ENCODE data around the gene COX6B2. TPM values are rescaled to one million over a fixed set of nuclear protein-coding genes. Genes with fewer than 3 reads are reported as not detected.

The COX6B2 gene
- total and polyA plus RNA-seq, 12 donors = 0.17 to 0.18 TPM; not detected in 10

DNA sequence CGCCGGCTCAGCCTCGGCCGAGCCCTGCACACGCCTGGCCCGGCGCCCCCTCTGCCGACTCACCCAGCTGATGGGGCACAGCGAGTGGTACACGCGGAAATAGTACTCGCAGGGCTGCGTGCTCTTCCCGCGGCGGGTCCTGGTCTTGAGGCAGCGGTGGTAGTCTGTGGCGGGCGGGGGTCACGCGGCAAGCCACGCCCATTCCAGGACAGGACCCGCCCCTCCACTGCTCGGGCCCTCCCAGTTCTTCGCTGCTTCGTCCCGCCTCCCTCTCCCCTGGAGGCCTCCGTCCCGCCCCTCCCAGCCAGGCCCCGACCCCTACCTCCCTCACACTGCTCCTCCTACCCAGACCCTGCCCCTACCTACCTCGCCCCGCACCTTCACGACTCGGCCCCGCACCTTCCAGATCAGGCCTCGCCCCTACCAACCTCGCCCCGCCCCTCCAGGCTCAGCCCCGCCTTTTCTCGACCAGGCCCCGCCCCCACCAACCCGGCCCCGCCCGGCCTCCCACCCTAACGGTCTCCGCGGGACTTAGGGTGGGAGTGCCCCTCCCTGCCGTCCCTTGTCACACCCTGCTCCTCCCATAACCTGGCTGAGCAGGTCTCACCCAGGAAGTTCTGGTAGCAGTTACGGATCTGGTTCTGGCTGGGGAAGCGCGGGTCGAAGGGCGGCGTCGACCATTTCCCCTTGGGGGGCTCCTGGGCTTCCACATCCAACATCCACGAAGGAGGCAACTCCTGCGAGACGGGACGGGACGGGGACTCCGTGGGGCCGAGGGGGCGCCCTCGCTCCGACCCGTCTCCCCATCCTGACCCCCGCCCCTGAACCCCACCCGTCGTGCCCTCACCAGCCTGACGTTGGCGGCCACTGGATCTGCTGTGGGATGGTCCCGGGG lies 469 bp downstream of the COX6B2 start:
- peak in 5 of 7 donors; percentile 55 to 78 (median 69) for DNase-seq

DNA sequence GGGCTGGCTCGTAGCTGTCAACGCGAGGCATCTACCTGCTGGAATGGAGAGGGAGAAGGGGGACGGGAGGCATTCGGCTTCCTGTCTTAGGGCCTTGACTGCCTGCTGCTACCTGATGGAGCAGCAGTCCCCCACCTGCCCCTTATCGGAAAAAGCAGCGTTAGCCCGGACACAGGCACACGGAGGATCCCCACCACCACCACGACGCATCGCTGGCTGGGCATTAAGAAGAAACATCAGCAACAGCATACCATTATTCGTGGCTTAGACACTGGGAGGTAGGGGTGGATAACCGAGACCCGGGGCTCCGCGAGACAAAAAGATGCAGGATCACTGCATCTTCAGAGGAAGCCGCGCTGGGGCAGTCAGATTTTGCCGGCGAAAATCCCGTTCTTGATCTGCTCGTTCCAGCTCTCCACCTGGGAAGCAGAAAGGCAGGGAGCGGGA lies 1.1 kb downstream of the COX6B2 start:
- Histone ChIP-seq H3K9me3 (replicated peaks in 1 of 3) (no peaks in the 10 kb centered on the region), H3K27me3 (peaks cover 18% of the 10 kb centered on the region), H3K36me3 (replicated peaks in 1 of 2) (no peaks in the 10 kb centered on the region), H3K4me3 (peak overlapping the region in 2 of 4 donors; percentile 16 to 43), H3K4me1 (replicated peaks in 1 of 2) (peaks cover 12 to 15% of the 10 kb centered on the region in 2 donors), H3K27ac (no peak overlapping the region)
- no peak for DNase-seq
- WGBS, 4 donors = 3 to 6% (median 4%) methylated on average over 21 to 24 of the region's 24 CpGs
- intact Hi-C loops (cut with DNase I) = no loop called here
- TF ChIP-seq POLR2A (IDR thresholded peaks at IDR 0.05) = no peak
- TF ChIP-seq, protein P1, sequence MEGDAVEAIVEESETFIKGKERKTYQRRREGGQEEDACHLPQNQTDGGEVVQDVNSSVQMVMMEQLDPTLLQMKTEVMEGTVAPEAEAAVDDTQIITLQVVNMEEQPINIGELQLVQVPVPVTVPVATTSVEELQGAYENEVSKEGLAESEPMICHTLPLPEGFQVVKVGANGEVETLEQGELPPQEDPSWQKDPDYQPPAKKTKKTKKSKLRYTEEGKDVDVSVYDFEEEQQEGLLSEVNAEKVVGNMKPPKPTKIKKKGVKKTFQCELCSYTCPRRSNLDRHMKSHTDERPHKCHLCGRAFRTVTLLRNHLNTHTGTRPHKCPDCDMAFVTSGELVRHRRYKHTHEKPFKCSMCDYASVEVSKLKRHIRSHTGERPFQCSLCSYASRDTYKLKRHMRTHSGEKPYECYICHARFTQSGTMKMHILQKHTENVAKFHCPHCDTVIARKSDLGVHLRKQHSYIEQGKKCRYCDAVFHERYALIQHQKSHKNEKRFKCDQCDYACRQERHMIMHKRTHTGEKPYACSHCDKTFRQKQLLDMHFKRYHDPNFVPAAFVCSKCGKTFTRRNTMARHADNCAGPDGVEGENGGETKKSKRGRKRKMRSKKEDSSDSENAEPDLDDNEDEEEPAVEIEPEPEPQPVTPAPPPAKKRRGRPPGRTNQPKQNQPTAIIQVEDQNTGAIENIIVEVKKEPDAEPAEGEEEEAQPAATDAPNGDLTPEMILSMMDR (IDR thresholded peaks at IDR 0.05) = no peak

More for the DNA sequence above, 469 bp downstream of the COX6B2 start:
- peak overlapping the region in 2 of 4 donors; percentile 16 to 43 for H3K4me3 ChIP-seq
- H3K36me3 ChIP-seq (replicated peaks in 1 of 2) = no peaks in the 10 kb centered on the region
- no peak overlapping the region for H3K27ac ChIP-seq
- 2 to 4% (median 2%) methylated on average over 17 to 71 of the region's 72 CpGs for WGBS, 4 donors
- TF ChIP-seq, protein P1 (IDR thresholded peaks at IDR 0.05) = no peak
- no peak for TF ChIP-seq POLR2A (IDR thresholded peaks at IDR 0.05)
- intact Hi-C loops (cut with DNase I) = no loop called here
- H3K9me3 ChIP-seq (replicated peaks in 1 of 3) = no peaks in the 10 kb centered on the region
- H3K4me1 ChIP-seq (replicated peaks in 1 of 2) = peaks cover 12 to 15% of the 10 kb centered on the region in 2 donors
- H3K27me3 ChIP-seq = peaks cover 18% of the 10 kb centered on the region

DNA sequence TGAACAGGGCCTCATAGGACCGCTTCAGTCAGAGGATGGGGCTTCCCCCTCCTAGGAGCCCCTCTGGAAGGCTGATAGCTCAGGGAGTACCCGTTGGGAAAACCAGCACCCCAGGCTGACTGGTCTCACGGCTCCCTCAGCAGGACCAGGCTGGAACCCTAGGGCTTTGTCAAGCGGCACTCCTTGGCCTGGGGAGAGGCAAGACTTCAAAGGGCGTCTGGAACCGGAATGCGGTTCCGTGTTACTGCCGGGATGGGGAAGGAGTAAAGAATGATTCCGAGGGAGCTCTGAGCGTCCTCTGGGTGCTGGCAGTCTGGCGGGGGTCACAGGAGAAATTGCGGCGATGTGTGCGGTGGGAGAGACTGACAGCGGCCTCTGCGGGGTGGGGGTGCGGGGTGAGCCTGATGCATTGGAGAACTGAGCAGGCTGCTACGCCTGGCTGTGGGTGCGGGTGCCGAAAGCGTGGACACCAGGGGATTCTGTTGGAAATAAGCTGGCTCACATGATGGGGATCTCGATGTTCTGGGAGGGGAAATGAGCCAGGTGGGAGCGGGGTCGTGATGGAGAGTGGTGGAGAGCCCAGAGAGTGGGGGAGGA lies 1.9 kb downstream of the COX6B2 start:
- no peak for DNase-seq
- no peak overlapping the region for H3K4me3 ChIP-seq
- 56 to 65% (median 62%) methylated on average over 23 to 25 of the region's 25 CpGs for WGBS, 4 donors
- intact Hi-C loops (cut with DNase I) = no loop called here
- no peaks in the 10 kb centered on the region for H3K36me3 ChIP-seq (replicated peaks in 1 of 2)
- H3K27me3 ChIP-seq = peaks cover 18% of the 10 kb centered on the region
- no peak for TF ChIP-seq POLR2A (IDR thresholded peaks at IDR 0.05)
- TF ChIP-seq, protein P1 (IDR thresholded peaks at IDR 0.05) = no peak
- H3K9me3 ChIP-seq (replicated peaks in 1 of 3) = no peaks in the 10 kb centered on the region
- no peak overlapping the region for H3K27ac ChIP-seq
- peaks cover 12 to 15% of the 10 kb centered on the region in 2 donors for H3K4me1 ChIP-seq (replicated peaks in 1 of 2)

DNA sequence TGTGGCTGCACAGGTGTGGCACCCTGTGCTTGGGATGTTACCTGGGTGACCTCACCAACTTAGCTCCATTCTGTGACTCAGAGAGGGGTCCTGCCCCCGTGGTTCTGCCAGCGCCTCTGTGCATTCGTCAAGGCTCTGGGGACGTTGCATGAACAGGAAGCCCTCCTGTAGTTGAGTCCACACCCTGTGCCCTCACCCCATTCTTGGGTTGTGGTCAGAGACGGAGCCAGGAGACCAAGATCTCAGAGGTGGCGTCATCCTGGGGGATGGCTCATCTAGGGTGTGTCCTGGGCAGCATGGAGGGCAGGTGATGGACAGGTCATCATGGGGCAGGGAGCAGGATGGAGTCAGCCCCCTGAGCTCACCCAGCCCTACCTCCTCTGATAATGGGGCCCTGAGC lies 2.5 kb downstream of the COX6B2 start:
- H3K4me3 ChIP-seq = no peak overlapping the region
- H3K27me3 ChIP-seq = peaks cover 18% of the 10 kb centered on the region
- 69 to 82% (median 71%) methylated on average over 3 to 6 of the region's 6 CpGs for WGBS, 4 donors
- TF ChIP-seq, protein P1 (IDR thresholded peaks at IDR 0.05) = no peak
- TF ChIP-seq POLR2A (IDR thresholded peaks at IDR 0.05) = no peak
- H3K27ac ChIP-seq = no peak overlapping the region
- H3K9me3 ChIP-seq (replicated peaks in 1 of 3) = no peaks in the 10 kb centered on the region
- no peak for DNase-seq
- peaks cover 12 to 15% of the 10 kb centered on the region in 2 donors for H3K4me1 ChIP-seq (replicated peaks in 1 of 2)
- H3K36me3 ChIP-seq (replicated peaks in 1 of 2) = no peaks in the 10 kb centered on the region
- intact Hi-C loops (cut with DNase I) = no loop called here
